ENCODE results near the gene STAG2.
A peak's percentile ranks its signal among the peaks of the same experiment; 100 is the strongest.

STAG2 gene

DNA sequence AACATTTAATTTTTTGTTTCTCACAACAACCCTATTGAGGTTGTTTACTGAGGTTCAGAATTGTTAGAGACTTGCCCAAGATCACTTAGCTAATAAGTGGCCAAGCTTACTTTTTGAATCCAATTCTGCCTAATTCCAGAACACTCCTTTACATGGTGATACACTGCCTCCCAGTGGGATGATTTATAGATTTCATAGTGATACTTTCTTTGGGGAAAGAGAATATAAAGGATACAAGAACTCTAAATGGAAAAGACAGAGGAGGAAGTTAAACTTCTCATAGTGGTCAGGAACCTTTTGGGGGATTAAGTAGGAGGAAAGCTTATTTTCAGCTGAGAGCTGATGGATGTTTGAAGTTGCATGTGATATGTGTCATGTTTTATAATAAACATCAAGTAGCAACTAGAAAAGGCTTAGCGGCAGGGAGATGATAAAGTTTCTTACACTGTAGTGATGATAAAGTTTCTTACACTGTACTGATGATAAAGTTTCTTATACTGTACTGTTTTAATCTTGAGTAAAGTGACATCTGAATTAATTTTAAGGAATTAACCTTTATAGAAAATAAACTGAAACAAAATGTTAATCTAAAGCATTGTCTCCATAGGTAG, 15.3 kb downstream of the STAG2 start:
- FAIRE-seq, result peak; percentile 84

DNA sequence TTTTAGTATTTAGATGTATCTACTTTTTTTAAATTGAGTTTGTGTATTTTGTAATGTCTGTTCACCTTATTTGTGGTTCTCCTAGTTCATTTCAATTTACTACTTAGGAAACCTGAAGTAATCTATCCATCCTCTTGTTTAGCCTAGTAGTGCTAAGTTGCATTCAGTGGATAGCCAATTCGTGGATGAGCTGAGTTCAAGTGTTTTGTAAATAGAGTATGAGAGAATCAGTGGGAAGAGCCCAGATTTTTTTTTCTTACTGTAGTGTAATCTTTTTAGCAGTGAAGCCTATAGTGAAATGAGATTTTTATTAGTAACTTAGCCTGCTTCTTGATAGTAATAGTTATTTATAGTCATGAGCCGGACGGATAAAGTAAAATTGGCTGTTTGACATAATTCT, 21.7 kb downstream of the STAG2 start:
- FAIRE-seq, result no peak

DNA sequence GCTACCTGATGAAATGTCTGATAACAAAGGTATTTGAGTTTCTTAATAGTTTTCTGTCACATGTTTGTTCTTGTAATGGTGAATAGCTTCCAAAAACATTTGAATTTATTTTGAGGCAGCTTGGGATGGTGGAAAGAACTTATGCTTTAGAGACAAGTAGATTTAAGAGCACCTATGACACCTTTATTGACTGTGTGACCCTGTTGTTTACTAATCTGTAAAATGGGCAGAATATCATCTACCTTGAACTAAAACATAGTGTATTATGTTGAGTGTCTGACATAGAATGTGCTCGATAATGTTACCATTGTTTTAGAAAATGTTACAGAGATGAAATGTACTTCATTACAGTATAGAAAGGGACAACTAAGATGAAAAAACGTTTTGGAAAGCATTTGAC, 24.9 kb downstream of the STAG2 start:
- no peak for FAIRE-seq

DNA sequence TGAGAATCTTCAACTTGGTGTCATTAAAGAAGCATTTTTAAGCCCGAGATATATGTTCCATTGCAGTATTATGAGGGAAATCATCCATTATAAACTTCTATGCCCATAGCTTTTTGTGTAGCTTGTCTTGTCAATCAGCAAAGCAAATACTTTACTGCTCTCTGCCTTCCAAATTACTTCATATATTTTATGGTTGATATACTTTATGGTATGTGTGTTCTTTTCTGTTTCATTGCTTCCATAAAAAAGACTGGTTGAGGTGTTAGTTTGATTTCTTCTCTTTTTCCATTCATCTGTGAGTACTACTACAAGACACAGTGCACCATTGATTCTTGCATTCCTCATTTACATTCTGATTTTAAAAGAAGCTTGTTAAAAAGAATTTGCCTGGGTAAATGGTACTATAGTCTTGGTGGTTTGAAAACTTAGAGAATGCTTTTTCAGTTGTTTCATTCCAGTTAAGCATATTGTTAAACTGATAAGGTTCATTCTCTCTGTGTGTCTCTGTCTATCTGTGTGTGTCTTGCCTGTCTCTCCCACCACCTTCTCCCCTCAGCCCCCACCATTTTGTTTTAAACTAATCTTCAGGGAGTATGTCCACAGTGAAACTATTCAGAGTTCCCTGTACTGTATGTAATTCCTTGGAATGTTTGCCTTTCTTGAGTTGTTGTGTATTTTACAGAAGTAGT, 27.1 kb downstream of the STAG2 start:
- no peak for FAIRE-seq

DNA sequence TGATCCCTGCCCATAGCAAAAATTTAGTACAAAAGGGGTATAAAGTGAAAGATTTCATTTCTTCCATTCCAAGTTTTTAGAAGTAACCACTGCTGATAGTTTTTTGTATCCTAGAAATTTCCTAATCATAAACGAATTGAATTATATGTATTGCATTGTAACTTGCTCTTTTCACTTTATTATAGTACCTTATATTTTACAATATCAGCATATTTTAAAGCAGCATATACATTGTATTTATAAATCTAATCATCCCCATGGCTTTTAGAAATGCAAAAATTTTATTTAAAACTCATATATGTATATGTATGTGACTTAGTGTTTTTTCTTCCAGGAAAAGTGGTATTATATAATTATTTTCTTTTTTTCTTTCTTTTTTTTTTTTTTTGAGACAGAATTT, 27.7 kb downstream of the STAG2 start:
- no peak for FAIRE-seq

DNA sequence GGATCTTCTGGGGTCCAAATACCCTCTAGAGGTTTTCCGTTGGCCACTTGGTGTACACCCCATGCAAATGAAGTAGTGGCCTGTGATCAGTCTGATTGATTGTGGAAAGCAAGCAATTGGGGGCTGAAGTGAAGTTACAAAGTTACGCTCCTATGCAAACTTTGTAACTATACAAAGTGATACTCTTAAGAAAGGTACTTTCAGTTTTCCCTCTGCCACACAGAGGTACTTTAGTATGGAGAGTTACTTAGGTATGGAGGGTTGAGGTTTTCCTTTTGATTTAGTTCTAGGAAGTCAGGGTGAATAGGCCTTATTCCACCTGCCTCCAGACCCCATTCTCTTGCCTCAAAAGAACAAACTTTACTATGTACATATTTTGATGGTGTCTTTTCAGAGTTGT, 28.7 kb downstream of the STAG2 start:
- no peak for FAIRE-seq

DNA sequence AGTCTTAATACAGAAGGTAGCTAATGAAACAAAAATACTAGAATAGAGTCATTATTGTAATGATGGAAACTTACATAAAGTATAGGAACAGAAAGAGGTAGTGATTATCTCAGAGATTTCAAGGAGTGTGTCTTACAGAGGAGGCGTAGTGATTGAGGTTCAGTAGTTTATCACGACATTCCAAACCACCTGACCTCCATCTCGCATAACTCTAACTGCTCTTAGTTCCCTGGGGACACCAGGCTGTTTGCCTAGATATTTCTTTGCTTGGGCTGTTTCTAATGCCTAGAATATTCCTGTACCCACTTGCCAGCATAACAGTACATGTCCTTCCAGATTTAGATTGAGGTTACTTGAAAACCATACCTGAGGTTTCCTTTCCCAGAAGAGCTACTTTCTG, 29.1 kb downstream of the STAG2 start:
- no peak for FAIRE-seq

DNA sequence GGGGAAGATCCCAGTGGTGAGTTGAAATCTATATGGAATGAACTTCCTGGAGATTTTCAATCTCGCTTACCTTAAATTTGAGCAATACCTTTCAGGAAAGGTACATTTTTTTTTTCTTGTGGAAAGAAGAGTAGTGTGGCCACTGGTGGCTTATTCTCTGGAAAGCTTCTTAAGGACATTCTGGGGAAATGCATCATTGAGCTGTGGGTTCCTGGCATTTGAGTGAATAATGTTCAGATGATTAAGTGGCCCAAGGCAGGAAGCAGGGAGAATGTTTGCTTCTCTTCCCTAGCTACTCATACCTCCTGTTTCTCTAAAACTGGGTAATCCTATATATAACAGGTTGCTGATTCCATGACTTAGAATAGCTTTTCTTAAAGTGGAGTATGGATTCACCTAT, 31.8 kb downstream of the STAG2 start:
- no peak for FAIRE-seq

DNA sequence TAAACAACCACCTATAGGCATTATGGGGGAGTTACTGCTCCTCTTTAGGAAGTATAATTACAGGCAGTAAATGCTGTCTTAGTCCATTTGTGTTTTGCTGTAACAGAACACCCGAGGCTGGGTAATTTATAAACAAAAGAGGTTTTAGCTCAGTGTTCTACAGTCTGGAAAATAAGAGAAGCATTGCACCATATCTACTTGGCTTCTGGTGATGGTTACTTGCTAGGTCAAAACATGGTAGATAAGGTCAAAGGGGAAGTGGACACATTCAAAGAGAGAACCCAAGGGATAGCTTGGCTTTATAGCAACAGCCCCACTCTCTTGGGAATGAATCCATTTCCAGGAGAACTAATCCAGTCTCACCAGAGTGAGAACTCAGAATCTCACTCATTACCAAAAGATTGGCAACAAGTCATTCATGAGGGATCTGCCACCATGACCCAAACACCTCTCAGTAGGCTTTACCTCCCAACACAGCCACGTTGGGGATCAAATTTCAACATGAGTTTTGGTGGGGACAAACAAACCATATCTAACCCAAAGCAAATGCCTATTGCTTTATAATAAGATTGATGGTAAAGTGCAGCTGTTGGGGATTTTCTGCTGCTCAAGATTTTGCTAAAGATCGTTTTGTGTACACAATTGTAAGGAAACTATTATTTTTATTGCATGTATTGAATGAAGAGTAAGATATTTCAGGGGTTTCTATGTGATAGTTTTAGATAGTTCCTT, 32.6 kb downstream of the STAG2 start:
- FAIRE-seq, result peak; percentile 61

DNA sequence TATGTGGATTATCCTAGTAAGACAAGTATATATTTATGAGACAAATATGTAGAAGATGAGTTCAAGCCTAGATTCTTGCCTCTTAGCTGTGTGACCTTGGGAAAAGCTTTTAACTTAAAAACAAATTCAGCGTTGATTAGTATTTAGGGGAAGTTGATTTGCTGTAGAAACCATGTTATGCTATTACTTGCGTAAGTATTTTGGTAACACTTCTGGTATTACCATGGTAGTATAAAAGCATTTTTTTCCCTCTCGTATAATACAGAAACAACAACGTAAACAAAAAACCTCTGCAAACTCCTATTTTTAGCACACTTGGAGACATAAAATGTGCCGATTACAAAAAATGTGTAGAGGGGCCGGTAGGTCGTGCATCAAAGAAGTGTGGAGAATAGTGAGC, 33.2 kb downstream of the STAG2 start:
- no peak for FAIRE-seq

DNA sequence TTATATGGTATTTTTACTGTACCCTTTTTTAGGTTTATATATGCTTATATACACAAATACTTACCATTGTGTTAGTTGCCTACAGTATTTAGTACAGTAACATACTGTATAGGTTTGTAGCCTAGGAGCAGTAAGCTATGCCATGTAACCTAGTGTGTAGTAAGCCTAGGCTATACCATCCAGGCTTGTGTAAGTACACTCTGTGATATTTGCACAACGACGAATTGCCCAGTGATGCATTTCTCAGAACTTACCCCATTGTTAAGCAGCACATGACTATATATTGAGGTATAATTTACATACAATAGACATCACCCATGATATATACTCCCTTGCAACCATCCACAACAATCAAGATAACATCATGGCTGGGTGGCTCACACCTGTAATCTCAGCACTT, 40.1 kb downstream of the STAG2 start:
- FAIRE-seq, result peak; percentile 57

DNA sequence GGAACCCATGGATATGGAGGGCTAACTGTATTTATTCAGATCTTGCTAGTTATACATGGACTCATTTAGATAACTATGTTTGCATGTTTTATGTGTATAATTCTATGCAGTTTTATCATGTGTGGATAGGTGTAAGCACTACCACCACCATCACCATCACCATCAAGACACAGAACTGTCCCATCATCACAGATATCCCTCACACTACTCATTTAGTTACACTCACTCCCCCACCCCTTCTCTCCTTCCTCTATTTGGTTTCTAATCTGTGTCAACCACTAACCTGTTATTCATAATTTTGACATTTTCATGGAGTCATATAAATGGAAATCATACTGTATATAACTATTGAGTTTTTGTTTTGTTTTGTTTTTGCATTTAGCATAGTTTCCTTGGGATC, 43.7 kb downstream of the STAG2 start:
- FAIRE-seq, result no peak

DNA sequence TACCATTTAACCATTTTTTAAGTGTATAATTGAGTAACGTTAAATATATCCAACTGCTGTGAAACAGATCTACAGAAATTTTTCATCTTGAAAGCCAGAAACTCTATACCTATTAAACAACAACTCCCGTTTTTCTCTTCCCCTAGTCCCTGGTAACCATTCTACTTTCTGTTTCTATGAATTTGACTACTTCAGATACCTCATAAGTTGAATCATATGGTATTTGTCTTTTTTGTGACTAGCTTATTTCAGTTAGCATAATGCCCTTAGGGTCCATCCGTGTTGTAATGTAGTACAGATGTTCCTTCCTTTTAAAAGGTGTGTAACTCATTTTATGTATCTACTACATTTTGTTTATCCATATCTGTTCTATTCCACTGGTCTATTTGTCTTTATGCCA, 48.7 kb downstream of the STAG2 start:
- FAIRE-seq, result peak; percentile 53

DNA sequence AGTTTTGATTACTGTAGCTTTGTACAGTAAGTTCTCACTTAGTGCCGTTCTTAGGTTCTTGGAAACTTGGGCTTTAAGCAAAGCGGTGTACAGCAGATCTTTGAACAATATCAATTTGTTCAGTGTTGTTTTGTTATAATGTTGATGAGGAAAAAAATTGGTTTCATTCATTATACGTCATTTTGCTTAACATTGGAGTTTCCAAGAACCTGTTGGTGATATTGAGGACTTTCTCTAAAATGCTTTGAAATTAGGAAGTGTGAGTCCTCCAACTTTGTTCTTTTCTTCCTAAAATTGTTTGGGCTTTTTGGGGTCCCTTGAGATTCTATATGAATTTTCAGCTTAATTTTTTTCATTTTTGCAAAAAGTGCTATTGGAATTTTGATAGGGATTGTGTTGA, 49.1 kb downstream of the STAG2 start:
- peak; percentile 65 for FAIRE-seq

DNA sequence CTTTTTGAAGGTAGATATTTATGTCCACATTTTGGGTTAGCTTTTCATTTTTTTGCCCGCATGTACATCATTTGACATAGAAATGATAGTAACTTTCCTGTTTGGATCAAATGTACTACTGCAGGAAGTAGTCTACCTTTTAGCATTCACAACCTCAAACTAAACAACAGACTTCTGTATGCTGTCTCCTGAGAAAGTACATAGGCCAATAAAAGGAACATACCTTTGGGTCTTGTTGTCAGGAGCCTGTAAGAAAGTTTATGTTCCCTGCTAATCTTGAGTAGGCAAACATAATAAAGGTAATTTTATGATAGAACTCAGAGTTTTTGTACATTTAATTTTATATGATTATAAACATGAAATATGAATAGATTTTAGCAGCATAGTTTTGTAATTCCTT, 54.2 kb downstream of the STAG2 start:
- FAIRE-seq, result no peak

DNA sequence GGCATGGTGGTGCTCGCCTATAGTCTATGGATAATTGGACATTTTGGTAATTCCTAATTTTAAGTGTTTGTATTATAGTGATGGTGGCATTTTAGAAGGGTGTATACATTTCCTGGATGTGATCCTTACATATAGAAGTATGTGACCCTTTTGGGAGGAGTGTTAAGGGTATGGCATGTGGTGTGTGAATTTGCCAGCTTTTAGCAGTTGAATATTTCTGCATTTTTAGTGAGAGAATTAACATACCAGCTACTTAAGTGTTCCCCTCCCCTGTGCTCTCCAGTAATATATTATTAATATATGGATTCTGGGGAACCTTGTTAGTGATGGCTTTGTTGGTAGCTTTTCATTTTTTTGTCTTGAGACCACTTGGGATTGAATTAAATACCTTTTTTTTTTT, 55.3 kb downstream of the STAG2 start:
- FAIRE-seq, result peak; percentile 53

DNA sequence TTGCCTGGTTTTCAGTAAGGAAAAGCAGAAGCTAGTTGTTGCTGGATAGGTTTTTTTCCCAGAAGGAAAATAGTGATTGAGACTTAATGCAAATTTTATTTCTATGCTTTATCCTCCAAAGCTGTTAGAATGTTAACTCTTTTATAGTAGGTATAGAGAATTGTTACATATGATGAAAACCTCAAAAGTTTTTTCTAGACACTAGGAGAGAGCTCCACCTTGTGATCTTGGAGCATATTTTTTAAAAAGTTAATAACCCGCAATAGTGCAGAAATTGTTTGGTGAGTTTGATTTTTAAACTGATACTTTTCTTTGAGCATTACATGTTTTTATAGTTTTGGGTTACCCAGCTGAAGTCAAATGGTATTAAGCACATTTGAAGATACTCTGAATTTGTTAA, 56.5 kb downstream of the STAG2 start:
- no peak for FAIRE-seq

DNA sequence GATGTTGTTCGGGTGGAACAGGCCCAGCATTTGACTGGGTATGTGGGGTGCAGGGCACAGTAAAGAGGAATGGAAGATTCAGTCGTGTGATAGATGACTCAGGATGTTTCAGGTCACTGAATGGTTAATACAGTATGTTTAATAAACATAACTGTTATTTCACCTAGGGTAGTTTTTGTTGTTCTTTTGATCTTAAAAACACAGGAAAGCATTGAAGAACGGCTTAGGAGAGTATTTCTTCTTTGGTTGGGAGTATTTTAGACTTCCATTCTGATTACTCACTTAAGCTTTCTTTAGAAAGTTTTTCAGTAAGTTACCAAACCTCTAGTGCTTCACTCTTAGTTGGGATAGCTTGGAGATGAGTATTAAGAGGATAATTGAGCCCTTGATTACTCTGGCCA, 62.3 kb downstream of the STAG2 start:
- no peak for FAIRE-seq

DNA sequence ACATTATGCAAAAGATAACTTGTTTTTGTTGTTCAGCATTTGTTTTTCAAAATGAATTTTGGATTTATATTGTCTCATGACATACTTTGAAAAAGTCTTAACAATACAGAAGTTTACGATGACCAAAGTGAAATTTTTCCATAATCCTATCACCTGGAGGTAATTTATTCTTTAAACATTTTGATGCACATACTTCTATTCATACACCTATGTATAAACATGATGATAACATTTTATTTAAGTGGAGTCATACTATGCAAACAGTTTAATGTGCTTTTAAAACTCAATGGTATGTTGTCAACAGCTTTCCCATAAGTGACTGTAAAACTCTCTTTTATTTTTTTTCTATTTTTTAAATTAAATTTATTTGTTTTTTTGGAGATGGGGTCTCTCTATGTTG, 65.0 kb downstream of the STAG2 start:
- peak; percentile 88 for FAIRE-seq

DNA sequence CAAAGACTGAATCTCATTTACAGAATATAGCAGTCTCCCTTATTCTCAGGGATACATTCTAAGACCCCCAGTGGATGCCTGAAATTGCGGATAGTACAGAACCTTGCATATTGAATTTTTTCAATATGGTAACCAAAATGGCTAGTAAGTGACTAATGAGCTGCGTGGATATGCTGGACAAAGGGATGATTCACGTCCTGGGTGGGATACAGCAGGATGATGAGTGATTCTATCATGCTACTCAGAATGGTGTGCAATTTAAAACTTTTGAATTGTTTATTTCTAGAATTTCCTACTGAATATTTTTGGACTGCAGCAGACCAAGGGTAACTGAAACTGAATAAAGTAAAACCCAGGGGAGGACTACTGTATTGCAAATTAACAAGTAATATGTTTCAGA, 66.7 kb downstream of the STAG2 start:
- FAIRE-seq, result no peak

DNA sequence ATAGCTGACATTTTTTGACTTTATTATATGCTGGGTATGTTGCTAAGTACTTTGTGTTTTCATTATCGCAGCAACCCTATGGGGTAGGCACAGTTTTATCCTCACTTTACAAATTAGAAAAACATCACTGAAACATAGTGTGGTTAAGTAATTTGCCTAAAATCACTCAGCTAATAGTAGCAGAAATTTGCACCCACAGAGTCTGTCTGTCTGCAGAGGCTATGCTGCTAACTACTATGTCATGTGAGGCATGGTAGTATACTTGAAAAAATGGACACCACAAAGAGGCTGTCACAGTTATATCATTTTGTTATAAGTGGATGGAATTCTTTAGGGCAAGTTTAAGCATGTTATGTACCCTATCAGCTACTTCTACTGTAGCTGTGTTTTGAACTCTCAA, 69.0 kb downstream of the STAG2 start:
- FAIRE-seq, result no peak

DNA sequence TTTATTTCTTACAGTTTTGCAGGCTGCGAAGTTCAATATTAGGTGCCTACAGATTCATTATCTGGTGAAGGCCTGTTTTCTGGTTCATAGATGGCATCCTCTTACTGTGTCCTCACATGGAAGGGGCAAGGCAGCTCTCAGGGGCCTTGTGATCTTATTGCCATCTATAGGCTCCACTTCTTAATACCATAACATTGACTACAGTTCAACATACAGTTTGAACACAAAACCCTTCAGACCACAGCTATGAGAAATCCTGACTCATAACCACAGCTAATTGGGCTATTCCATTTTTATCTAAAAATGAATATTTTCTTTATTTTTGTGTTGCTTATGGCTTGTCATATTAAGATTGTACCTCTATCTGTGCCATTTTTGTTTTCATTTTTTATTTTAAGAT, 72.3 kb downstream of the STAG2 start:
- no peak for FAIRE-seq

DNA sequence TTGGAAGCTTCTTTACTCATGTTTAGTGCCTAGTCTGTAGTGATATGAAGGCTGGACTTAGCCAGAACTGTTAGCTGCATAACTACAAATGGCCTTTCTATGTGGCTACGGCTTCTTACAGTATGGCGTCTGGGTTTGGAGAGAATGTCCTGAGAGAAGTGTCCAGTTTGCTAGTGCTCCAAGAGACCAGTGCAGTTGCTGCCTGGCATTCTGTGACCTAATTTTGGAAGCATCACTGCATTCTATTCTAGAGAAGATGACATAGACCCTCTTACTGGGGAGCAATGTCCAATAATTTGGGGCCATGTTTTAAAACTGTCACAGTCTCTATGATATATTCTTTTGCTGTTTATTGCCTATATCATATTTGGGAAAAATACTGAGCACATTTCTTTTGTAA, 74.2 kb downstream of the STAG2 start:
- no peak for FAIRE-seq

DNA sequence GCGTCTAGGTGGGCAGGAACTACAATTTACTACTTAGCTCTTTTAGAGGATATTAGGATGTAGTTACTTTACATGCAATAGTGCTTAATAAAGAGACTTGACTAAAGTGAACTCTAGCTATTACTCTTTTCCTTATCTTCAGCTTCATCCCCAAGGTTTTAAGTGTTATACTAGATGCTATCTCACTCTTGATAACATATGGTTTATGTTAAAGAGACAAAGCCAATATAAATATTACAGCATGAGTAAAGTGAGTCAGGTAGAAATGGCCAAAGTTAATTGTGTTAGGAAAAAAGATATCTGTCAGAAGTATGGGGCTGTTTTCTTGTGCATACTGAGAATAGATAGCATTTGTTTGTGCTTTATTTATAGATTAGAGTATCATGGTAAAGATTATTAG, 80.5 kb downstream of the STAG2 start:
- FAIRE-seq, result no peak
